HEK293T (cell line): Measurements from ENCODE around the gene MB.

ENCODE experiments used
- CTCF ChIA-PET: fragments of 350-600 bp; formaldehyde crosslinking; extraction: SDS; loops from one replicate; lab custom pipeline; 2021; ENCODE audit warnings: antibody characterized with exemption, inconsistent platforms; lab: Yijun Ruan, JAX
- POLR2A ChIA-PET: fragments of 350-600 bp; formaldehyde crosslinking; extraction: SDS; loops from one replicate; lab custom pipeline; 2020; ENCODE audit warnings: antibody characterized with exemption, inconsistent platforms; lab: Yijun Ruan, JAX
- DNase-seq: peaks from one replicate; pipeline ENCODE4 v3.0.0; 2012; ENCODE audit warnings: mixed read lengths; ENCODE audit errors: extremely low spot score
- ARNT ChIP-seq: fragments of 450-650 bp; IDR thresholded peaks from 2 replicates; pipeline ENCODE4 v1.6.1; 2017; ENCODE audit warnings: mild to moderate bottlenecking
- BHLHE40 ChIP-seq: fragments of 450-650 bp; IDR thresholded peaks from 2 replicates; pipeline ENCODE4 v1.6.1; 2016; ENCODE audit warnings: mild to moderate bottlenecking, moderate library complexity, borderline replicate concordance
- CTBP1 ChIP-seq: fragments of 450-650 bp; IDR thresholded peaks from 2 replicates; pipeline ENCODE4 v1.6.1; 2016; ENCODE audit warnings: borderline replicate concordance
- ELF4 ChIP-seq: fragments of 450-650 bp; IDR thresholded peaks from 2 replicates; pipeline ENCODE4 v1.6.1; 2017; ENCODE audit warnings: antibody characterized with exemption
- FOXA1 ChIP-seq: fragments of 450-650 bp; IDR thresholded peaks from 2 replicates; pipeline ENCODE4 v1.6.1; 2016; ENCODE audit warnings: mild to moderate bottlenecking
- FOXK2 ChIP-seq: fragments of 450-650 bp; IDR thresholded peaks from 2 replicates; pipeline ENCODE4 v1.6.1; 2016; ENCODE audit warnings: mild to moderate bottlenecking
- FOXM1 ChIP-seq: fragments of 450-650 bp; IDR thresholded peaks from 2 replicates; pipeline ENCODE4 v1.6.1; 2017; ENCODE audit warnings: mild to moderate bottlenecking, borderline replicate concordance
- HDGF ChIP-seq: fragments of 450-650 bp; IDR thresholded peaks from 2 replicates; pipeline ENCODE4 v1.6.1; 2017; ENCODE audit warnings: antibody characterized with exemption, borderline replicate concordance
- L3MBTL2 ChIP-seq: fragments of 450-650 bp; conservative IDR thresholded peaks from 2 replicates; pipeline ENCODE4 v1.6.1; 2016; ENCODE audit warnings: mild to moderate bottlenecking
- LEF1 ChIP-seq: fragments of 450-650 bp; IDR thresholded peaks from 2 replicates; pipeline ENCODE4 v1.6.1; 2017; ENCODE audit warnings: mild to moderate bottlenecking, borderline replicate concordance
- NFRKB ChIP-seq: fragments of 450-650 bp; IDR thresholded peaks from 2 replicates; pipeline ENCODE4 v1.6.1; 2016; ENCODE audit warnings: mild to moderate bottlenecking, moderate library complexity
- SP1 ChIP-seq: fragments of 450-650 bp; IDR thresholded peaks from 2 replicates; pipeline ENCODE4 v1.6.1; 2017
- SUZ12 ChIP-seq: fragments of 450-650 bp; IDR thresholded peaks from 2 replicates; pipeline ENCODE4 v1.6.1; 2016; ENCODE audit warnings: mild to moderate bottlenecking
- TARDBP ChIP-seq: fragments of 450-650 bp; IDR thresholded peaks from 2 replicates; pipeline ENCODE4 v1.6.1; 2016
- ZNF384 ChIP-seq: fragments of 450-650 bp; IDR thresholded peaks from 2 replicates; pipeline ENCODE4 v1.6.1; 2016
- TF ChIP-seq, protein P1 (sequence below): fragments of 450-650 bp; IDR thresholded peaks from 2 replicates; pipeline ENCODE4 v1.6.1; 2016

Gene MB

GRCh38 chr22:35591714-35592417 lies 25.3 kb downstream of the MB start:
- CTCF ChIA-PET: no interaction called here

DNA sequence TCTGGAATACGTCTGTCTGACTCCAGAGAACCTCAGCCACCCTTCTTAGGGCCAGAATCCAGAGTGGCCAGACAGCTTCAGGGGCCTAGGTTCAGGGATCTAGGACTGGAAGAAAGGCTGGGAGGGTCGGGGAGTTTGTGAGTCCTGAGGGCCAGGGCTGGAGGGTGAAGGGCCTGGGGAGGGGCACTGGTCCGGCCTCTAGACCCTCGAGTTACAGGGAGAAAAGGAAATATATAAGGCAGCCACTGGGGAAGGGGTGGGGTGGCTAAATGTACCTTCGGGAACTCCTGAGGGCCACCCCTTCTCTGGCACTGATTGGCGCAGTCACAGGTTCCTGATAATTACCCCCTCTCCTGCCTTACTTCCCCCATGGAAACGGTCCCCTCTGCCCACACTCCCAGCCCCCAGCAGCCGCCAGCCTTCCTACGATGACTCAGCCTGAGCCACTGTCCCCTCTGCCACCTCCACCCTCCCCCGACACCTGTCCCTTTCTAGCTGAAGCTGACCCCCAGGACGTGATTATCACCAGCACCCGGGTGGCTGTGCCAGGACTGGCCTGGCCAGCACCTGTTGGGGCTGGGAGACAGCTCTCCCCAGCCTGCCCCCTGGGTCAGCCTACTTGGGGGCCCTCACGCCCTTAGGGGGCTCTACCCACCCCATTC lies 26.4 kb downstream of the MB start:
- TF ChIP-seq, protein P1, sequence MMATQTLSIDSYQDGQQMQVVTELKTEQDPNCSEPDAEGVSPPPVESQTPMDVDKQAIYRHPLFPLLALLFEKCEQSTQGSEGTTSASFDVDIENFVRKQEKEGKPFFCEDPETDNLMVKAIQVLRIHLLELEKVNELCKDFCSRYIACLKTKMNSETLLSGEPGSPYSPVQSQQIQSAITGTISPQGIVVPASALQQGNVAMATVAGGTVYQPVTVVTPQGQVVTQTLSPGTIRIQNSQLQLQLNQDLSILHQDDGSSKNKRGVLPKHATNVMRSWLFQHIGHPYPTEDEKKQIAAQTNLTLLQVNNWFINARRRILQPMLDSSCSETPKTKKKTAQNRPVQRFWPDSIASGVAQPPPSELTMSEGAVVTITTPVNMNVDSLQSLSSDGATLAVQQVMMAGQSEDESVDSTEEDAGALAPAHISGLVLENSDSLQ: no peak
- TF ChIP-seq L3MBTL2 (no peak), LEF1 (no peak), ARNT (no peak), SP1 (no peak), NFRKB (no peak), BHLHE40 (no peak), FOXK2 (no peak), FOXA1 (no peak), ZNF384 (no peak), SUZ12 (no peak), HDGF (no peak), TARDBP (no peak), ELF4 (no peak), FOXM1 (no peak), CTBP1 (no peak)
- DNase-seq: no peak
- POLR2A ChIA-PET: no interaction called here
- CTCF ChIA-PET: no interaction called here

More at GRCh38 chr22:35591714-35592417, 25.3 kb downstream of the MB start:
- TF ChIP-seq, protein P1: no peak
- TF ChIP-seq FOXK2: no peak
- DNase-seq: no peak
- POLR2A ChIA-PET: no interaction called here

DNA sequence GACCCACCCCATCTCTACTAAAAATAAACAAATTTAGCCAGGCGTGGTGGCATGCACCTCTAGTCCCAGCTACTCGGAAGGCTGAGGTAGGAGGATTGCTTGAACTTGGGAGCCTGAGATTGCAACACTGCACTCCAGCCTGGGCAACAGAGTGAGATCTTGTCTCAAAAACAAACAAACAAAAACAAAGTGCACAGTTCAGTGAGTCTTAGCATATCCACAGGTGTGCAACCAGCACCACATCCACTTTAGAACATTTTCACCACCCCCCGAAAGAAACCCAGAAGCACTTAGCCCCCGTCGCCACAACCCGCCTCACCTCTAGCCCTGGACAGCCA lies 27.4 kb downstream of the MB start:
- TF ChIP-seq FOXM1: no peak
- TF ChIP-seq TARDBP: no peak
- no peak for TF ChIP-seq FOXA1
- no peak for TF ChIP-seq ARNT
- no peak for TF ChIP-seq ZNF384
- TF ChIP-seq ELF4: no peak
- no peak for TF ChIP-seq NFRKB
- TF ChIP-seq CTBP1: no peak
- TF ChIP-seq HDGF: no peak
- TF ChIP-seq SUZ12: no peak
- TF ChIP-seq, protein P1: no peak
- no peak for TF ChIP-seq SP1
- no peak for TF ChIP-seq LEF1
- no peak for TF ChIP-seq FOXK2
- no peak for TF ChIP-seq BHLHE40
- no peak for TF ChIP-seq L3MBTL2
- CTCF ChIA-PET: no interaction called here
- no peak for DNase-seq
- POLR2A ChIA-PET: no interaction called here

DNA sequence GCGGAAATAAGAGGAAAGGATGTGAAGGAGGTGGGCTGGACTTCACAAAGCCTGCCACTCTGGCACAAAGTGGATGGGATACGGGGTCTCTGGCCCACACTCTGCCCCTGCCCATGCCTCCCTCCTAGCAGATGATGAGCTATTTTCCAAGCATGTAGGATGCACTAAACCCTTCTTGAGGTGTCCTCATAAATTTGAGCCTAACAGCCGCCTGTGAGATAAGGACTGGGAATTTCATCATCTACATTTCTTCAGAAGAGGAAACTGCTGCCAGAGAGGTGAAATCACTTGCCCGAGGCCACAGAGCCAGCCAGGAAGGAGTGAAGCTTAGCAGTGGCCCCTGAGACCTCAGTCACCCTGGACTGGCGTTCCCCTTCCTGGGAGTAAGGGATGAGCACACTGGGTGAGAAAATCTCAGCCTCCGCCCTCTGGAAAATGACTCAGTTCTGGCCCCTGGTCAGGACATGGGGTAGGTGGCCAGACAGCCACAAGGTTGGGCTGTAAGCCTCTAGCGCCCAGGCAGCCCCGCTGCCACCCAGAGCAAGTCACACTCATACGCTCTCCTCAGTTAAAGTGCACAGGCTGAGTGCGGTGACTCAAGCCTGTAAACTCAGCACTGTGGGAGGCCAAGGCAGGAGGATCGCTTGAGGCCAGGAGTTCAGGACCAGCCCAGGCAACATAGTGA lies 27.9 kb downstream of the MB start:
- TF ChIP-seq LEF1 (no peak), CTBP1 (no peak), BHLHE40 (no peak), FOXM1 (no peak), HDGF (no peak), ARNT (no peak), FOXK2 (no peak), SUZ12 (no peak), L3MBTL2 (no peak), ELF4 (no peak), FOXA1 (no peak), TARDBP (no peak), ZNF384 (no peak), NFRKB (no peak)
- TF ChIP-seq, protein P1: no peak
- POLR2A ChIA-PET: no interaction called here
- no peak for DNase-seq
- CTCF ChIA-PET: no interaction called here

GRCh38 chr22:35587896-35588295 lies 29.2 kb downstream of the MB start:
- TF ChIP-seq, protein P1: no peak
- TF ChIP-seq SP1 (no peak), ARNT (no peak), SUZ12 (no peak), ZNF384 (no peak), CTBP1 (no peak), FOXK2 (no peak), L3MBTL2 (no peak), FOXA1 (no peak), ELF4 (no peak)
- ChIA-PET POLR2A (no interaction called here), CTCF (no interaction called here)
- no peak for DNase-seq
